Measurements from ENCODE around the gene SOX18.

GRCh38 chr20:64042054-64042781 lies 7.2 kb downstream of the SOX18 start:
- TF ChIP-seq, protein P1, sequence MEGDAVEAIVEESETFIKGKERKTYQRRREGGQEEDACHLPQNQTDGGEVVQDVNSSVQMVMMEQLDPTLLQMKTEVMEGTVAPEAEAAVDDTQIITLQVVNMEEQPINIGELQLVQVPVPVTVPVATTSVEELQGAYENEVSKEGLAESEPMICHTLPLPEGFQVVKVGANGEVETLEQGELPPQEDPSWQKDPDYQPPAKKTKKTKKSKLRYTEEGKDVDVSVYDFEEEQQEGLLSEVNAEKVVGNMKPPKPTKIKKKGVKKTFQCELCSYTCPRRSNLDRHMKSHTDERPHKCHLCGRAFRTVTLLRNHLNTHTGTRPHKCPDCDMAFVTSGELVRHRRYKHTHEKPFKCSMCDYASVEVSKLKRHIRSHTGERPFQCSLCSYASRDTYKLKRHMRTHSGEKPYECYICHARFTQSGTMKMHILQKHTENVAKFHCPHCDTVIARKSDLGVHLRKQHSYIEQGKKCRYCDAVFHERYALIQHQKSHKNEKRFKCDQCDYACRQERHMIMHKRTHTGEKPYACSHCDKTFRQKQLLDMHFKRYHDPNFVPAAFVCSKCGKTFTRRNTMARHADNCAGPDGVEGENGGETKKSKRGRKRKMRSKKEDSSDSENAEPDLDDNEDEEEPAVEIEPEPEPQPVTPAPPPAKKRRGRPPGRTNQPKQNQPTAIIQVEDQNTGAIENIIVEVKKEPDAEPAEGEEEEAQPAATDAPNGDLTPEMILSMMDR (IDR thresholded peaks at IDR 0.05): no peak
- no peak for TF ChIP-seq POLR2A (IDR thresholded peaks at IDR 0.05)
